ENCODE results near the gene BTG2. TPM values are rescaled to one million over a fixed set of nuclear protein-coding genes. Genes with fewer than 3 reads are reported as not detected.
A peak's percentile ranks its signal among the peaks of the same experiment; 100 is the strongest.

BTG2 gene
- total RNA-seq, 1 donor from 2014 or later: 199 TPM

GRCh38 chr1:203276916-203277545, 28.3 kb upstream of the BTG2 start:
- DNase-seq (ENCODE audit: low spot score): peak; percentile 43

DNA sequence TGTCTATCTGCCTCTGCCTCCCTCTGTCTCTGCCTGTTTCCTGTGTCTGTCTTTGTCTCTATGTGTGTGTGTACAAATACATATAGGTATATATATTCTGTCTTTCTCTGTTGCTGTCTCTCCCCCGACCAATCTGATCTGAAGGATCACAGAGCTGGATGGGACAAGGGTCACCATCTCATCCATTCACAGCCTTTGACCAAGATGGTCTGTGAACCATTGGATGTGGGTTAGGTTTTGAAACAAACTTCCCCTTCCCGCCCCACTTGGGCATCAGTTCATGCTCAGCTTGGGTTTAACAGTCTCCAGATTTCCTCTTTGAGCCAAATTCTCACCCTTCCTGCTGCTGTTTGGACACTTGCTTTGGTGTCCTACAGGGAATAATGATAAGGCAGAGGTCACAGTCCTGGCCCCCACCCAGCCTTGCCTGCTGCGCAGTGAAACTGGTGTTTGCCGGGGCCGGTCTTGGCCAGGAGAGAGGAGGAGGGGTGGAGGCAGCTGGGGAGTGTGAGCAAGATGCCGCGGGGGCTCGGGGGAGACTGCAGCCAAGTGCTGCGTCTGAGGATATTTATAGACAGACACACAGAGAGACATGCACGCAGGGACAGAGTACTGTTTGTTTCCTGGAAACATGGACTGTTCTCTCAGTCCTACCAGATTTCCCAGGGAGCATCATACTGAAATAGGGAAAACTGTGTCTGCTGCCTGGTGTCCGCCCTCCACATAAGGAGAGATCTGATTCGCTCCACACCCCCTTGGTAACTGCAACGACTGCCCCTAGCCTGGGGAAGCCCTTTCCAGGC, 27.0 kb upstream of the BTG2 start:
- DNase-seq (ENCODE audit: low spot score): peak; percentile 92

GRCh38 chr1:203278885-203279406, 26.4 kb upstream of the BTG2 start:
- DNase-seq (ENCODE audit: low spot score): no peak

DNA sequence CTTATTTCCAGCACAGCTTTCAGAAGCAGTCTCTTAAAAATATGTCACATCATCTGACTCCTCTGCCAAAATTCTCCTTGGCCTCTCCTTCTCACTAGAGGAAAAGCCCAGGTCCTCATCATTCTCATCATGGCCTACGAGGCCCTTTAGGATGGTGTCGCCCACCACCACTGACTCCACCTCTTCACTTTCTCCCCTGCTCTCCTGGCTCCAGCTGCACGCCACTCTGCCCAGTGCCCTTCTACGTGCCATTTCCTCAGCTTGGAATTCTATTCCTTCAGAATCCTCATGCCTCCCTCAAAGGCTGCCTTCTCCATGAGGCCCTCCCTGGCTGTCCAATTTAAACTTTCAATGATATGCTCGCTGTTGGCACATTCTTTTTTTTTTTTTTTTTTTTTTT, 25.3 kb upstream of the BTG2 start:
- peak; percentile 32 for DNase-seq (ENCODE audit: low spot score)

GRCh38 chr1:203281033-203281432, 24.3 kb upstream of the BTG2 start:
- DNase-seq (ENCODE audit: low spot score): peak; percentile 55

DNA sequence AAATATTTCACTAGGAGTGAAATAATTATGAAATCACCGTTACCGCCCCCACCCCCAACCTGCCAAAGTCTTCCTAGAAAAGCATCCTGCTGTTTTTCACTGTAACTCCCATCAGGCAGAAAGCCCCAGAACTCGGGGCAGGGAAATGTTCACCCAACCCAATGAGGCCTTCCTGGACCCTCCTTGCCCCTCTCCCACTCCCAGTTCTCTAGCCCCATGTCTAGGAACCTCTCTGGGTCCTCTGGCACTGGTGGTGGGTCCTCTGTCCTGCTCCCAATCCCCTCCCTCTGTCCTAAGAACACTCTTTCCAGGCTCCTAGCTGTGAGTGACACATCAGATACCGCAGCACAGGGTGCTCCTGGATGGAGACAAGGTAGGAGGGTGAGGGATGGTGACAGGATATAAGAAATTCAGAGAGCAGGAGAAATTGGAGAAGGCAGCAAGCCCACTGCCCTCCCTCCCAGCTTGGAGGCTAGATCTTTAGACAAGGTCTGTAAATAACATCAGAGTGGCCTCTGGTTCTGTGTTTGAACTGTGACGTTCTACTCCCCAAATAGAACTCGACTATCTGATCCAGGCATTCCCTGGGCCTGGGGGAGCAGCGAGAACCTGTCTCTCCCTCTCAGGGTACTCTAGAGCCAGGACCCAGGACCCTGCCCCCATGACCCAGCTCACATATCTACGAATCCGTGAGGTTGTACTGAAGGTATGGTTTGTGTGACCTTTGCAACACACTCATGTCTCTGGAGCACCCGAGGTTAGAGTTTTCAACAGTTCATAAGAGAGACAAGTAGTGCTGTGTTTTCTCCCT, 23.3 kb upstream of the BTG2 start:
- DNase-seq (ENCODE audit: low spot score): peak; percentile 38

DNA sequence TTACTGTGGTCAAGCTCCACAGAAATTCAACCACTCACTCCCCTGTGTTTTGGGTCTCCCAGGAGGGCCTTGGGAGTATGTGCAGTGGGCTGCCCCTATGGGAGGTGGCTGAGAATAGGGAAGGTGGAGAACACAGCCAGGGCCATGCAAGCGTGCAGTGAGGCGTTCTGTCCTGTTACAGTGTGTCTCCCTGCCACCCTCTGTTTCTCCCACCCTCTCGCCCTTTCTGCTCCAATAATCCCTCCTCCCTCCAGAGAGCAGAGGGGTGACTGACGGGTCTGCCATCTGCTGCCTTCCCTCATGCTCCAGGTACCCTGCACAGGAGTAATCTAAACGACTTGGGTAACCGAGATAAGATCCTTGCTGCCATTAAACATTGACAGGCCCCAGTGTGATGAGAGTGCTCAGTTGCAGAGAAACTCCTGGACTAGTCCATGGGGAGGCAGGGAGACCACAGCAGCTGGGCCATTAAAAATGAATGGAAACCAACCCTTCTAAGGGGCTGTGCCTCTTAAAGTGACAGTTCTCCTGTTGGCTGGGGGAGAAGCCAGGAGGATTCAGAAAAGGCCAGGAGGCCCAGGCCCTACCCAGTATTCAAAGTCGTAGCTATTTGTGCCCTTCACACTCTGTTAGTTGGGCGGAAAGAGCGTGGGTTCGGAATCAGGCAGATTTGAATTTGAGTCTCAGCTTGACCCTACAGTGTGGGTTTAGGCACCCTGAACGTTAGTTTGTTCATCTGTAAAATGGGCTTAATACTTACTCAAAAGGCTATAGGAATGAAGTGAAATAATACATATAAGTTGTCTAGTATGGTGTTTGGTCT, 22.4 kb upstream of the BTG2 start:
- peak; percentile 38 for DNase-seq (ENCODE audit: low spot score)

DNA sequence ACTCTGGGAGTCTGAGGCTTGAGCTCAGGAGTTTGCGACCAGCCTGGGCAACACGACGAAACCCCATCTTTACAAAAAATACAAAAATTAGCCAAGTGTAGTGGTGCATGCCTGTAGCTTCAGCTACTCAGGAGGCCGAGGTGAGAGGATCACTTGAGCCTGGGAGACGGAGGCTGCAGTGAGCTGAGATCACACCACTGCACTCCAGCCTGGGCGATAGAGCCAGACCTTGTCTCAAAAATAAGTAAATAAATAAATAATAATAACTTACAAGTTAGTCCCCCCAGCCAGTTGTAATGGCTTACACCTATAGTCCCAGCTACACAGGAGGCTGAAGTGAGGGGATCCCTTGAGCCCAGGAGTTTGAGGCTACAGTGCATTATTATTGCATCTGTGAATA, 21.7 kb upstream of the BTG2 start:
- DNase-seq (ENCODE audit: low spot score): no peak

GRCh38 chr1:203284411-203285123, 20.8 kb upstream of the BTG2 start:
- peak; percentile 38 for DNase-seq (ENCODE audit: low spot score)

DNA sequence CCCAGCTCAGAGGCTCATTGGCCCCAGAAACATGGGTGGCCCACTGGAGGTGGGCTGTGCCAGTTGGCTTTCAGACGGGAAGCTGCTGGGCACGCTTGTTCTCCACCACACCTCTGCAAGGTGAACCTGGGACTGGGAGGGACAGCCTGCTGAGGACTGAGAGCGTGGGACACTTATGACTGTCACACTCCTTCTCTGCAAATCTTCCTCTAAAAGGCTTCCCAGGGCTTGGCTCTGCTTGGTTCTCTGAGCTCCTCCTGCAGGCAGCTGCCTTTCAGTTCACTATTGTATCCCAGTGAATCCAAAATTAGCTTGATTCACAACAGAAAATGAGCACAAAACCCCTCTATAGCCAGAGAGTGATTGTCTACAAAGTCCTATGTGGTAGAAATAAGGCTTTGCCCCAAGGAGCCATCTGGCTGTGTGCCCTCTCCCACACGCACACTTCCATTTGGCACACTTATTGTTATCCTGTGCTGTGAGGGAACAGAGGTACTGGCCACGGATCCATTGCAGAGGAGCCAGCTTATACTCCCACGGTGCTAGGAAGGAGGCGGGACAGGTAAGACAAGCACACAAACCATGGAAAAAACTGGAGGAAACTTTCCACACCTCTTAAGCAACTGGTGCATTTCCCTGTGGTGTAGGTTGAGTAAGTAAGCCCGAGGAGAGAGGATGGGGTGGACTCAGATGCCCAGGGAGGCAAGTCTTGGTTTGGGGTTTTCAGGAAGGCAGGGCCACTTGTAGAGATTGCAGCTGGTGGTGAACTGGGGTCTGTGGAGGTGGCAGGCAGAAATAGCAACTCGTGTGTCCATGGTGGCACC, 18.9 kb upstream of the BTG2 start:
- DNase-seq (ENCODE audit: low spot score): no peak

DNA sequence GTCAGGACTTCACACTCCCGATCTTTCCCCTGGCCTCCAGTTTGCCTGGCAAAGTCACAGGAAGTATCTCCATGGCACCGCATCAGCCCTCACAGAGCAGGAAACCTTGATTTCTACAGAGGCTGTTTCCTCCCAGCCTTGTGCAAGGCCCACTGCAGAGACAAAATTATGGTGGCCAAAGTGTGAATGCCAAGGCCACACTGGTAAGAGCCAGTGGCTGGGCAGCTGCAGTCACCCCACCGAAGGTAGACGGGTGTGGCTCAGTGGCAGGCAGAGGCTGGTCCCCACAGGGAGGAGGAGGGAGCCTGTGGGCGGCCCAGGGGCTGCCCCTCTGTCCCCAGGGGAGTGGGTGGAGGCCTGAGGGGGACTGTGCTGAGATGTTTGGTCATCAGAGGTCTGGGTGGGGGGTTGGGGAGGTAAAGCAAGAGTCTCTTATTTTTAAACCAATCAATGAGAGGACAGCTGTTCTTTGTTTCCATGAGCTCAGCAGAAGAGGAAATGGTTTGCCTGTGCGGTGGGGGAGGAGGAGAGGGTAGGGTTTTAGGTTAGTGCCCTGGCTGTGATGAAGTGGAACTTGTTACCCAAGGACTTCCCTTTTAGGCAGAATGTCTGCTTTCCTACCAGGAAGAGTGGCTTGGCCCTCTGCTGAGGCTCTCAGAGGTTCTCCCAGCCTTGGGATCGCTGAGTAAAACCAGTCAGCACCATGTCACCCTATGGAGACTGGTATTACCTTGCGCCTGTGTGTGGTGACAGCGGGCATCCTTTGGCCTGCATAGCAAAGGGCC, 18.0 kb upstream of the BTG2 start:
- peak; percentile 86 for DNase-seq (ENCODE audit: low spot score)

GRCh38 chr1:203287898-203288297, 17.4 kb upstream of the BTG2 start:
- DNase-seq (ENCODE audit: low spot score): no peak

- DNase-seq (ENCODE audit: low spot score): no peak
These were observed 16.9 kb upstream of the BTG2 start for GRCh38 chr1:203288400-203288799.

- peak; percentile 73 for DNase-seq (ENCODE audit: low spot score)
These were observed 15.9 kb upstream of the BTG2 start for GRCh38 chr1:203289281-203289981.

GRCh38 chr1:203289982-203290260, 15.4 kb upstream of the BTG2 start:
- DNase-seq (ENCODE audit: low spot score): no peak

DNA sequence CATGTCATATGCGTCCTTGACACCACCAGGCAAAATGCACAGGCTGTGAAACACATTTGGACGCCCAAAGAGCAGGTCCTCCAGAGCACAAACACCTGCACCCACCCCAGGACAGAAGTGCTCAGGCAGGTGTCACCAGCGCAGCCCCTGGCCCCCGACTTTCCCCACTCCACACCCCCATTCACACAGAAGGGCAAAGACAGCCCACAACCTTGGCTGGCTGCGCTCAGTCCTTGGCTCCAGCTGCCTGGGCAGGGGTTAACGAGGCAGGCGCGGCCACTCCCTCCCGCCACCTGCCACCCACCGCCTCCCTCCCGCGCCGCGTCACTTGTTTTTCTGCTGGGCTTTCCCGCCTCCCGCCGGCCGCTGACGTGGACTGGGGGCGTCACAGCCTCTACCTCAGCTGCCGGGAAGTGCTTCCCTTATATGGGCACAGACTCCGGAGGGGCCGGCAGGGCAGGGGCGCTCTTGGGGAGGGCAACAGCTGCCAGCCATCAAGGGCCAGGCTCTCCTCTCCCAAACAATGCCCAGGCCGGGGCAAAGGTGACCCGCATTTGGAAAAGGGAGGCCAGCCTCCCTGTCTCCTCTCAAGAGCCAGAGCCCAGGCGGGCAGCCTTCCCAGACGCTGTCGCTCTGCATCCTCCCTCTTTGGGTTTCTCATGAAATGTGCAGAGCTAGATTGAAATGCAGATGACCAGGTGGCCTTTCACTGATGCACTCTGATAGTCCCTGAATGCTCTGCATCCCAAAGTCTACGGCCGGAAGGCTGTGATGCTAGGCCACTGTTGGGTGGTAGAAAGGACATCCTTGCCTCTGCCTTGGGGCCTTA, 14.8 kb upstream of the BTG2 start:
- peak; percentile 97 for DNase-seq (ENCODE audit: low spot score)

DNA sequence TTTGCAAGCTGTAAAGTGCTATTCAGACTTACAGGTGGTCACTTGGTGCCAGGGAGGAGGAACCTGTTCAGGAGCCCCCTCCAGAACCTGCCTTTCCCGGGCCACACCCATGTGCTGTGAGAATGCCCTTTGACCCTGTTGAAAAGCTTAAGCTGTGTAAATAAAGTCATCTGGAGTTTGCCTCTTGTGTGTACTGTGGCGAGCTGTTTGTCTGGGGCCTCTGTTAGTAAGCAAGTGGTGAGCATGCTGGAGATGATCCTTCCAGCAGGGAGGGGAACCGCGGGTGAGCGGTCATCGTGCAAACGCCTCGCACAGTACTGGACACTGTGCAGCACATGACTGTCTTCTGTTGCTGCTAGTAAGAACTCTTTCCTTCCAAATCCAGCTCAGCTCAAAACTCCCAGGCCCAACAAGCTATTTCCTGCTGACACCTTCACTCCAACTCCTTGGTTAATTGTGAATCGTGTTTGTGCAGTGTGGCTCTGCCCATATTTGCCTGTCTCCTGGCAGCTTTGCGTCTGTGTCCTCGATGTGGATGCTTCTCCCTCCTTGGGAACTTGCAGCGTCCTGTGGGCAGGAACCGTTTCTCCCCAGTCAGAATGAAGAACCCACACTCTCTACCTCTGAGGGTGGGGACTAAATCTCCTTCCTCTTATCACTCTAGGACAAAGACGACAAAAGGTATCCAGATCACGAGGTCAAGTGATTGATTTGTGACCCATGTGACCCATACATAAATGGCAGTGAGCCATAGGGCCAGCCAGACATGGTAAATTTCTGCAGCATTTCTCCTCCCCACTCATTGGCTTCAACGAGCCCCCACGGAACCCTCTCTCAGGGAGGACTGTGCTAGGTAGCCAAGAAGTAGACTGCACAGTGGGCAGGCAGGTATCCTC, 13.9 kb upstream of the BTG2 start:
- DNase-seq (ENCODE audit: low spot score): no peak

Measured in ureter (tissue), 1 donor.